Measurements from ENCODE around the gene GPR150. TPM values are rescaled to one million over a fixed set of nuclear protein-coding genes. Genes with fewer than 3 reads are reported as not detected.

GPR150 gene
- total RNA-seq, 4 donors from 2014 or later = 0.29 to 0.59 (median 0.29) TPM; not detected in 1

DNA sequence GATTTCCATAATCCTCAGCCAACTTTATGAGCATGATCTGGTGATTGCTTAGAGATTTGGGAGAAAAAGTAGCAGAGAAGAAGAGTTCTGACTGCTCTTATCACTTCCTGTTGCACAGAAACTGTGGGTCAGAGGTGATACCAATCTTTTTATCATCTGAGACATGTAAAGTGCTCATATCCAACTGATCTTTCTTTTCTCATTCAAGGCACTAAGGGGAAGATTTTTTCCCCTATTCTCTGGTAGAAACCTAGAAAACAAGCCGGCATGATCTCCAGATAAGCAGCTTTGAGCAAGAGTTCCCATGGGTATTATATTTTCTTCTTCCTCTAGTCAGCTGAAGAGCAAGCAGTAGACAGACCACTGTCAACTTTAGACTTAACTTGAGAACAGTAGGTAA is 29.0 kb upstream of the GPR150 start:
- TF ChIP-seq, protein P1, sequence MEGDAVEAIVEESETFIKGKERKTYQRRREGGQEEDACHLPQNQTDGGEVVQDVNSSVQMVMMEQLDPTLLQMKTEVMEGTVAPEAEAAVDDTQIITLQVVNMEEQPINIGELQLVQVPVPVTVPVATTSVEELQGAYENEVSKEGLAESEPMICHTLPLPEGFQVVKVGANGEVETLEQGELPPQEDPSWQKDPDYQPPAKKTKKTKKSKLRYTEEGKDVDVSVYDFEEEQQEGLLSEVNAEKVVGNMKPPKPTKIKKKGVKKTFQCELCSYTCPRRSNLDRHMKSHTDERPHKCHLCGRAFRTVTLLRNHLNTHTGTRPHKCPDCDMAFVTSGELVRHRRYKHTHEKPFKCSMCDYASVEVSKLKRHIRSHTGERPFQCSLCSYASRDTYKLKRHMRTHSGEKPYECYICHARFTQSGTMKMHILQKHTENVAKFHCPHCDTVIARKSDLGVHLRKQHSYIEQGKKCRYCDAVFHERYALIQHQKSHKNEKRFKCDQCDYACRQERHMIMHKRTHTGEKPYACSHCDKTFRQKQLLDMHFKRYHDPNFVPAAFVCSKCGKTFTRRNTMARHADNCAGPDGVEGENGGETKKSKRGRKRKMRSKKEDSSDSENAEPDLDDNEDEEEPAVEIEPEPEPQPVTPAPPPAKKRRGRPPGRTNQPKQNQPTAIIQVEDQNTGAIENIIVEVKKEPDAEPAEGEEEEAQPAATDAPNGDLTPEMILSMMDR (IDR thresholded peaks at IDR 0.05 in 4 of 5, conservative IDR thresholded peaks at IDR 0.05 in 1 of 5) = no peak
- TF ChIP-seq POLR2A (IDR thresholded peaks at IDR 0.05) = no peak
- Histone ChIP-seq H3K27ac (no peak overlapping the region), H3K36me3 (no peaks in the 10 kb centered on the region), H3K4me1 (peaks cover under 1 to 2% of the 10 kb centered on the region in 2 donors), H3K27me3 (no peaks in the 10 kb centered on the region), H3K4me3 (no peak overlapping the region), H3K9me3 (no peaks in the 10 kb centered on the region)
- intact Hi-C loops (cut with DNase I; ENCODE audit: low total_unique reads) (no loop called here), in situ Hi-C loops (cut with MboI; ENCODE audit: low sequenced_read_pairs in 4 of 4) (no loop called here)
- ATAC-seq (no peak), DNase-seq (no peak)

DNA sequence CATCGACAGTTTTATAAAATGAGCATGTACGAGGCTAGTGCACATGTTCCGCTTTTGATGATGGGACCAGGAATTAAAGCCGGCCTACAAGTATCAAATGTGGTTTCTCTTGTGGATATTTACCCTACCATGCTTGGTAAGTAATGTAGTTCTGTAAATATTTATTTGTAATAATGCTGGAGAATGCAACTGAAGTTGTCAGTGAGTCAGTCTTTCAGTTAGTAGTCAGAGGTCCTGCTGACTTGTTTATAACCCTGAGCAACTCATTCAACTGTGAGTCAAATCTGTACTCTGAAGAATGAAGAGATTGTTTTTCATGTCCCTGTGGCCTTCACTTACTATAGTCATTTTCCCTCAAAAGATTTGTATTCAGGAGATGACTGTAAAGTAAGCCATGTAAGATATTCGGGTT is 28.4 kb upstream of the GPR150 start:
- DNase-seq (no peak), ATAC-seq (no peak)
- H3K27ac ChIP-seq = no peak overlapping the region
- no peak overlapping the region for H3K4me3 ChIP-seq
- H3K36me3 ChIP-seq = no peaks in the 10 kb centered on the region
- H3K9me3 ChIP-seq = no peaks in the 10 kb centered on the region
- TF ChIP-seq, protein P1 (IDR thresholded peaks at IDR 0.05 in 4 of 5, conservative IDR thresholded peaks at IDR 0.05 in 1 of 5) = no peak
- TF ChIP-seq POLR2A (IDR thresholded peaks at IDR 0.05) = no peak
- intact Hi-C loops (cut with DNase I; ENCODE audit: low total_unique reads) (no loop called here), in situ Hi-C loops (cut with MboI; ENCODE audit: low sequenced_read_pairs in 4 of 4) (no loop called here)
- H3K27me3 ChIP-seq = no peaks in the 10 kb centered on the region
- peaks cover 5 to 7% of the 10 kb centered on the region in 2 donors for H3K4me1 ChIP-seq

DNA sequence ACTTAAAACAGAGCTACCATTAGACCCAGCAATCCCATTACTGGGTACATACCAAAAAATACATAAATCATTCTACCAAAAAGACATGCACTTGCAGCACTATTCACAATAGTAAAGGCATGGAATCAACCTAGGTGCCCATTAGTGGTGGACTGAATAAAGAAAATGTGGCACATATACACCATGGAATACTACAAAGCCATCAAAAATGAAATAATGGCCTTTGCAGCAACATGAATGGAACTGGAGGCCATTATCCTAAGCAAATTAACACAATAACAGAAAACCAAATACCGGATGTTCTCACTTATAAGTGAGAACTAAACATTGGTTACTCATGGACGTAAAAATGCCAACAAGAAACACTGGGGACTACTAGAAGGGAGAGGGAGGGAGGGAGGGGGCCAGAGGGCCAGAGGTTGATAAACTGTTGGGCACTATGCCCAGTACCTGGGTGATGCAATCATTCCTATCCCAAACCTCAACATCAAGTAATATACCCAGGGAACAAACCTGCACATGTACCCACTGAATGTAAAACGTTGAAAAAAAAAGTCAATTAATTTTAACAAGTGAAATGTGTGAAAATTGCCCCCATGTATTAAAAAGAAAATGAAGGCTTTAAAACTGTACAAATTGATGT is 24.5 kb upstream of the GPR150 start:
- ATAC-seq = no peak

DNA sequence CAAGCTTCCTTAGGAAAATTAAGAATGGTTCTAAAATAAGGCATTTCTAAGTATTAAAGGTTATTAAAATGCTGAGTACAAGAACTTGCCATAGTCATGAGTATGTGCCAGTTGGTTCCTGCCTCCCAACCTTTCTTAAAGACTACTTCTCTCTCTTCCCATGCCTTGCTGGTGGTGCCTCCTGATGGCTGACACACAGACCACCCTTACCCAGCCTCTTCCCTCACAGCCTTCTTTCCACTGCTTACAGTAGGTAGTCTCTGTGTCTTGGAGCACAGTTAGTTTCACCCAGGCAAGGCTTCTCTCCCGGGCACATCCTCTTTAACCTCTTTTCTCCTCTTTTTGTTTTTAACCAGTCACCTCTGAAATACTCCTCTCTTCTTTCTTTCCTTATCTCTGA is 20.6 kb upstream of the GPR150 start:
- in situ Hi-C loops (cut with MboI; ENCODE audit: low sequenced_read_pairs in 4 of 4) = no loop called here
- TF ChIP-seq POLR2A (IDR thresholded peaks at IDR 0.05) = no peak
- TF ChIP-seq, protein P1 (IDR thresholded peaks at IDR 0.05 in 4 of 5, conservative IDR thresholded peaks at IDR 0.05 in 1 of 5) = no peak
- H3K27ac ChIP-seq = no peak overlapping the region
- no peaks in the 10 kb centered on the region for H3K27me3 ChIP-seq
- H3K4me3 ChIP-seq = no peak overlapping the region
- peaks cover 0 to 11% of the 10 kb centered on the region in 2 donors for H3K36me3 ChIP-seq
- DNase-seq = no peak
- no peak for ATAC-seq
- H3K4me1 ChIP-seq = peaks cover 5 to 7% of the 10 kb centered on the region in 2 donors
- no peaks in the 10 kb centered on the region for H3K9me3 ChIP-seq
- intact Hi-C loops (cut with DNase I; ENCODE audit: low total_unique reads) = no loop called here

More for the DNA sequence above, 24.5 kb upstream of the GPR150 start:
- no peak overlapping the region for H3K27ac ChIP-seq
- no peak for TF ChIP-seq POLR2A (IDR thresholded peaks at IDR 0.05)
- TF ChIP-seq, protein P1 (IDR thresholded peaks at IDR 0.05 in 4 of 5, conservative IDR thresholded peaks at IDR 0.05 in 1 of 5) = no peak
- peaks cover 0 to under 1% of the 10 kb centered on the region in 2 donors for H3K36me3 ChIP-seq
- H3K4me3 ChIP-seq = no peak overlapping the region
- peaks cover 5 to 7% of the 10 kb centered on the region in 2 donors for H3K4me1 ChIP-seq
- in situ Hi-C loops (cut with MboI; ENCODE audit: low sequenced_read_pairs in 4 of 4) = no loop called here
- DNase-seq = no peak
- no peaks in the 10 kb centered on the region for H3K27me3 ChIP-seq
- intact Hi-C loops (cut with DNase I; ENCODE audit: low total_unique reads) = no loop called here
- no peaks in the 10 kb centered on the region for H3K9me3 ChIP-seq

DNA sequence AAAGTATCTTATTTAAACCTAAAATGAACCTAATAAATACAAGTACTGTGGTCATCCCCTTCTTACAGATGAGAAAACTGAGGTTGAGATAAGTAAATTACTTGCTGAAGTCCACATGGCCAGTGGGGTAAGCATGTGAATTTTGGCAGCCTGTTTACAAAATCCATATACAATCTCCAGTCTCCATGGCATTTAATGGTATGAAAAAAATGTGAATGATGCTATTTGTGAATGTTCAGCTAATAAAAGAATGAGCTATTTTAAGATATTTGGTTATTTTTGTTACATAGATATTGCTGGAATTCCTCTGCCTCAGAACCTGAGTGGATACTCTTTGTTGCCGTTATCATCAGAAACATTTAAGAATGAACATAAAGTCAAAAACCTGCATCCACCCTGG is 19.3 kb upstream of the GPR150 start:
- no peaks in the 10 kb centered on the region for H3K27me3 ChIP-seq
- no peak for DNase-seq
- H3K4me1 ChIP-seq = peaks cover 5 to 7% of the 10 kb centered on the region in 2 donors
- no peak overlapping the region for H3K4me3 ChIP-seq
- no peak for ATAC-seq
- H3K36me3 ChIP-seq = peaks cover 0 to 11% of the 10 kb centered on the region in 2 donors
- no peak overlapping the region for H3K27ac ChIP-seq
- in situ Hi-C loops (cut with MboI; ENCODE audit: low sequenced_read_pairs in 4 of 4) = no loop called here
- H3K9me3 ChIP-seq = no peaks in the 10 kb centered on the region
- no peak for TF ChIP-seq POLR2A (IDR thresholded peaks at IDR 0.05)
- TF ChIP-seq, protein P1 (IDR thresholded peaks at IDR 0.05 in 4 of 5, conservative IDR thresholded peaks at IDR 0.05 in 1 of 5) = no peak
- intact Hi-C loops (cut with DNase I; ENCODE audit: low total_unique reads) = no loop called here

Data from gastrocnemius medialis (tissue), 4 donors.